CD4-positive, alpha-beta T cell treated with Interleukin-17A for 1 hour (primary cell): Measurements from ENCODE around the gene SRRD.
"Not testable (repeated sequence)": the region's sequence is repeated elsewhere in the genome, so short reads cannot be mapped to it uniquely, and the experiment has no call there.

Experiments used
- DNase-seq: peaks from one replicate; pipeline ENCODE4 v3.0.0-alpha.2; 2020

Gene SRRD, protein sequence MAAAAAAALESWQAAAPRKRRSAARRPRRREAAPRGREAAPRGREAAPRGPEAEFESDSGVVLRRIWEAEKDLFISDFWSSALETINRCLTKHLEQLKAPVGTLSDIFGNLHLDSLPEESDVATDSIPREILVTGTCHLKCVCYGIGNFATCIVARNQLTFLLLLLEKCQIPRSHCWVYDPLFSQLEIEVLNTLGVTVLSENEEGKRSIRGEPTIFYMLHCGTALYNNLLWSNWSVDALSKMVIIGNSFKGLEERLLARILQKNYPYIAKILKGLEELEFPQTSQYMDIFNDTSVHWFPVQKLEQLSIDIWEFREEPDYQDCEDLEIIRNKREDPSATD

DNA sequence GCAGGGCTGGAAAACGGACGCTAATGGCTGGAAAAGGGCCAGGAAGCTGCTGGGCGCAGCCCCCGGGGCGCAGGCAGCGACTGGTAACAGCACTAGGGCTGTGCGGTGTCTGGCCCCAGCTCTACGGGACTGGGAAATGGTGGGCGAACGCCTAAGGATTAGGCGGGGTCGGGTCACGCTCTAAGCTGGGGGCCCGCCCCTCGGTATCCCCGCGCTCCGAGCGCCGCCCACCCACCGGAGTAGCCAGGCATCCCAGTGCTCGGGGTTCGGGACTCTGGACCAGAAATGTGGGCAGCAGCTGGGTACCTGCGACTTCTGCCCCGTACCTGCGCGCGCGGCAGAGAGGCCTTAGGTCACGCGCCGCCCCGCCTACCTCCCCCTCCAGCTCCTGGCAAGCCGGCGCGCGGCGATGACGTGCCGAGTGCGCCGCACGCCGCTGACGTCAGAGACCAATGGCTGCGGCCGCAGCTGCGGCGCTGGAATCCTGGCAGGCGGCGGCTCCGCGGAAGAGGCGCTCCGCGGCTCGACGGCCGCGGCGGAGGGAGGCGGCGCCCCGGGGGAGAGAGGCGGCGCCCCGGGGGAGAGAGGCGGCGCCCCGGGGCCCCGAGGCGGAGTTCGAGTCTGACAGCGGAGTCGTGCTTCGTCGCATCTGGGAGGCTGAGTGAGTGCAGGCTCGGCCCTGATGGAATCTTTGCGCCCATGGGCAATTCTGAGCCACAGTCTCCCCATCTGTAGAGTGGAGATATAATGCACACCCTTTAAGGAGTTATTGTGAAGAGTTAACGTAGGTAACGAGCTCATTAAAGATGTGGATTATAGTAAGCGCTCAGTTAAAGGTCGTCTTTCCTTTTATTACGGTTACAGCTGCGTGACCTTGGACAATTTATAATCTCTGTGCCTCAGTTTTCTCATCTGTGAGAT lies at the start of gene SRRD, which contains the start of gene HPS4:
Gene SRRD (plus strand): TSS at position 439 of the 921 bp plus-strand sequence. CDS start 14 bp downstream, at position 453.
Gene HPS4 (minus strand): TSS at position 345 of the 921 bp plus-strand sequence. CDS start 2,021 bp downstream, outside the sequence.
- DNase-seq = peak; percentile 94

DNA sequence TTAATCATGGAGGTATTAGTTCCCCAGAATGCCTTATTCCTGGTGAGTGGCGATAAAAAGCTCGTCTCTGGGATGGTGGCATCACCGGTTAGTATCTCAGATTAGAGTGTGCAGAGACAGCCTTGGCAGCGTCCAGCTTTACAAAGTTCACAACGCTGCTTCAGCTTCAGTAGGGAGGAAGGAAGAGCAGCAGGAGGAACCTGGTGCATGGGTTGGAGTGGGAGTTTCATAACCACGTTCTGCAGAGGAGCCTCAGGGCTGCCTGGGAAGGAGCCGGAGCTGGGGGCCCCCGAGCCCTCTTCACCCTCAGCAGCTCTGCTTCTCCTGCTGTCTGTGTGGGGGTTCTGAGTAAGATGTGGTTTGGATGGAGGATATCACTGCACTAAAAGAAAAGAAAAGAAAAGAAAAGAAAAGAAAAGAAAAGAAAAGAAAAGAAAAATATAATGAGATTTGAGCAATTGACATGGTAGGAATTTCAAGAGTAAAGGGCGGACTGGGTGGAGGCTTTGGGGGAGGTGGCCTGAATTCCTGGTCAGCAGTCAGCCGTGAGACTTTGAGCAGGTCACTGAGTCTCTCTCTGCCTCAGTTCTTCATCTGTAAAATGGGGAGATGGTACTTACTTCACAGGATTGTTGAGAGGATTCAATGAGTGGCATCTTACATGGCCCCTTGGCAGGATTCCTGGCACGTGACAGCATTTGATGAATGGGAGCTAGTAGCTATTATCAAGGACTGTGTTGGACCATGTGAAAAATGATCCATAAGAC lies 48.2 kb upstream of the SRRD start:
- DNase-seq = no peak

DNA sequence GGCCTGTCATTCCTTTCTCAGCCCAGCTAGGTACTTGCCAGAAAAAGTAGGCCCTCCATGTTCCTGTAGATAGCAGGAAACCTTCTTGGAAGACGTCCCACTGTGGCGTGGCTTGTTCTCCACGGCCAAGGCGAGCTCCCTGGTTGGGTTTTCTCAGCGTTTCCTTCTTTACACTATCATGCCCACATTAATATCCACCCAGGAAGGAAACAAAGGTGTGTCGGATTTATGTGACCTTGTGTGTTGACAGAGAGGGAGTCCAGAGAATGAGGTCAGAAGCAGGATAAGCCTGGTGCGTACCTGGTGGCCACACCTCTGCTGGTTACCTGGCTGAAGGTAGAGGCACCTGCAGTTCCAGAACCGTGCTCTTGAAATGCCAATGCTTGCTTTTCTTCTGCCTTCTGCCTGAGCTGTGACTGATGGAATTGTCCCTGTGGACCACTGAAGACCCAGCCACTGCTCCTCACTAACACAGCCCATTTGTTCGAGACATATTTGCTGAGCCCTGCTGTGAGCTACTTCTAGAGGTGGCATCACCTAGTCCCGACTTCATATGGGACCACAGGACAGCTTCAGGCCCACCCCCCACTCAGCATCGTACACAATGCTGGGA lies 46.7 kb upstream of the SRRD start:
- DNase-seq = no peak

DNA sequence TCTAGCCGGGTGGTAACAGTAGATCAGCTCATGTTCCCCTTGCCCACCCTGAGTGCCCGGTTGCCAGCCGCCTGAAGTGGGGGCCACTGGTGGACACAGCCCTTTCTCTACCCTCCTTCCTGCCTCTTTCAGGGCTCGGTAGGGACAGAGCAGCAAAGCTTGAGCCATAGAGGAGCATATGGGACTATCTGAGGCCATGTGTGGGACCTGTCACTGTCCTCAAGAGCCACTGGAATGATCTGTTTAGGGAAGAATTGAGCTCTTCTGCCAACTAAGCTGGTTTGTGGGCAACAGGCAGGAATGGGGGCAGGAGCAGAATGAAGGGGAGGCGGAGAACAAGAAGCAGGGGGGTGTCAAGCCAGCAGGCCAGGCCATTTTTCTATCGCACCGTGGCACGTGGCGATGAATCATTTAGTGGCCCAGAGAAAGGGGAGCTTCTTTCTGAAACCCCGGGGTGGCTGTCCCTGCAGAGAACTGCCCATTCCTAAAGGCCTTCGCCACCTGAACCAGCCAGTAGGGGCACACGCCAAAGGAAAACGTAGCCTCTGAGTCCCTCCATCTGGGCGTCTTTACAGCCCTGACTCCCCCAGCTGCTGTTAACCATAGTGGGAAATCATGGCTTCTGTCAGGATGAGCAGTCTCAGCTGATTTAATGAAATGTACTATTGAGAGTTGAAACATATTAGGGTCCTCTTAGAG lies 45.8 kb upstream of the SRRD start:
- DNase-seq = no peak

DNA sequence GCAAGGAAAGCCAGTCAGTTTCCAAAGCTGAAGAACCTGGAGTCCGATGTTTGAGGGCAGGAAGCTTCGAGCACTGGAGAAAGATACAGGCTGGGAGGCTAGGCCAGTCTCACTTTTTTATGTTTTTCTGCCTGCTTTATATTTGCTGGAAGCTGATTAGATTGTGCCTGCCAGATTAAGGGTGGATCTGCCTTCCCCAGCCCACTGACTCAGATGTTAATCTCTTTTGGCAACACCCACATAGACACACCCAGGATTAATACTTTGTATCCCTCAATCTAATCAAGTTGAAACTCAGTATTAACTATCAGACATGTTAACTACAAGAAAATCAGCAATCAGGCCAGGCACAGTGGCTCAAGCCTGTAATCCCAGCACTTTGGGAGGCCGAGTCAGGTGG lies 44.9 kb upstream of the SRRD start:
- not testable (repeated sequence) for DNase-seq

DNA sequence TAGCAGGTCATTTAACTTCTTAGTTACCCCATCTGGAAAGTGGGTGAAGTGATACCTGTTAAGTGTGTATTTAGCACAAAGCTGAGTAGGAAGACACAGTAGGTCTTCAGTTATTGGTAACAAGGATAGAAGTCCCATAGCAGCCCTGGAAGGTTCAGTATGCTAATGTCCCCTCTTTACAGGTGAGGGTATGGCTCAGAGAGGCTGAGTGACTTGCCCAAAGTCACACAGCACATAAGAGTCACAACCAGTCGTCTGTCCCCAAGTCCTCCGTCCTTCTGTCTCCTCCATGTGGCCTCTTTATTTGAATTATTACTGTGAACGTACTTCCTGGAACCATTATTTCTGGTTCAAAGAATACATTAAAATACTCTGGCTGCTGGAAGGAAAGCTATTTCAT lies 44.1 kb upstream of the SRRD start:
- DNase-seq = no peak

DNA sequence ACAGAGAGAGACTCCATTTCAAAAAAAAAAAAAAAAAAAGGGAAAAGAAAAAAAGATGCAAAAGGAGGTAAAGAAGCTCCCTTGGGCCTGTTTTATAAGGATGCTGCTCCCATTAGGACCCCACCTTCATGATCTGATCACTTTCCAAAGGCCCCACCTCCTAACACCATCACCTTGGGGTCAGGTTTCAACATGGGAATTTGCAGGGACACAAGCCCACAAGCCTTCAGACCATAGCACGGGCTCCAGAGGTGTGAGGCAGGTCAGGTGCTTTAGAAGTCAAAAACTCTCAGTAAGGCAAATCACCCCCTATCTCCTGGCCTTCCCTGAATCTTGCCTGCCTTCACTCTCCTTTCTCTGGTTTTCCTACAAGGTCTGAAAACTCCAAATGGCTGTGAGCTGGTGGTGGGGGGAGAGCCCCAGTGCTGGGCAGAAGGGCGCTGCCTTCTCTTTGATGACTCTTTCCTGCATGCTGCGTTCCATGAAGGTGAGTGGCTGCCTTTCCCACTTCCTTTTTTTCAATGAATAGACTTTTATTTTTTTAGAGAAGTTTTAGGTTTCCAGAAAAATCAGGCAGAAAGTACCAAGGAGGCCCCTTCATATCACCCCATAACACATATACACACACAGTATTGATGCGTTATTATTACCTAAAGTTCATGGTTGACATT lies 41.5 kb upstream of the SRRD start:
- no peak for DNase-seq

DNA sequence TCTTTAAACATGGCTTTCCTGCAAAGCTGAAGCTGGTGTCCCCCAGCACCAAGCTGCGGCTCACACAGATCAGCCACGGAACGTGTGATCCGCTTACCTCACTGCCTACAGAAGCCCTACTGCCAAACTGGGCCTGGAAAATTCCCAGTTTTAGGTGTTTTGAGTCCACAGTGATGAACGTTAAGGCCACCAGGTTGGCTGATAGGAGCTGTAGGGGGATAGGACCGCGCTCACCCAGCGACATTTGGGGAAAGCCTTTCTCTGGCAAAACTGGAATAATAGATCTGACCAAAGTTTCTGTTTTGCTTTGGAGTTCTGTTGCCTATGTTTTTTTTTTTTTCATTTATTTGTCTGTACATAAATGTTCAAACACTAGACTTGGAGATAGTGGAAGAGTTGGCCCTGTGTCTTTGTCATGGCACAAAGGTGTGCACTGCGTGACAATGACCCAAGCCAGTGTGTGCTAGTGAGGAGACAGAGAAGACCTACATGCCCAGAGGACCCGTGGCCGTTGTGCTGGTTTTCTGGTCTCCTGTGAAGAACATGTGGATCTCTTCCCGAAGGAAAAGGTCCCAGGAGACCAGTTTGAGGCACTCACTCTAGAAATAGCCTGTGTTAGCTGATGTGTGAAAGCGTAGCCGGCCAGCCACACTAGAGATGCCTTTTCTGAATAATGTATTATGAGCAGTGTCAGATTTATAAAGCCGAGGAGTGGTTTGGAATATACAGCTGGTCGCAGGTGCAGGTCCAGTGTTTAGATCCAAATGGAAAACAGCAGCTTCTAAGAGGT lies 39.6 kb upstream of the SRRD start:
- DNase-seq = no peak

DNA sequence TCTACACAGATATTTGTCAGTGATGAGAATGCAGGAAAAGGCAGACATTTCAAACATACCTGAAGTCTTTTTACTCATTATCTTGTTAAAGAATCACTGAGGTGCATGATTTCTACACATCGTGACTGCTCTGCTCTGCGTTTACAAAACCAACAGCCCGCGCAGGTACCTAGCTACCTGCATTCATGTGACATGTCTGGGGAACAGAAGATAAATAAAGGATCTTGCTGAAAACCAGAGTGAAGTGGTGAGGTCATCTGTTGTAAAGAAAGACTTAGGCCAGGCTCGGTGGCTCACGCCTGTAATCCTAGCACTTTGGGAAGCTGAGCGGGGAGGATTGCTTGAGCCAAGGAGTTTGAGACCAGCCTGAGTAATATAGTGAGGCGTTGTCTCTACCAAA lies 38.9 kb upstream of the SRRD start:
- no peak for DNase-seq

DNA sequence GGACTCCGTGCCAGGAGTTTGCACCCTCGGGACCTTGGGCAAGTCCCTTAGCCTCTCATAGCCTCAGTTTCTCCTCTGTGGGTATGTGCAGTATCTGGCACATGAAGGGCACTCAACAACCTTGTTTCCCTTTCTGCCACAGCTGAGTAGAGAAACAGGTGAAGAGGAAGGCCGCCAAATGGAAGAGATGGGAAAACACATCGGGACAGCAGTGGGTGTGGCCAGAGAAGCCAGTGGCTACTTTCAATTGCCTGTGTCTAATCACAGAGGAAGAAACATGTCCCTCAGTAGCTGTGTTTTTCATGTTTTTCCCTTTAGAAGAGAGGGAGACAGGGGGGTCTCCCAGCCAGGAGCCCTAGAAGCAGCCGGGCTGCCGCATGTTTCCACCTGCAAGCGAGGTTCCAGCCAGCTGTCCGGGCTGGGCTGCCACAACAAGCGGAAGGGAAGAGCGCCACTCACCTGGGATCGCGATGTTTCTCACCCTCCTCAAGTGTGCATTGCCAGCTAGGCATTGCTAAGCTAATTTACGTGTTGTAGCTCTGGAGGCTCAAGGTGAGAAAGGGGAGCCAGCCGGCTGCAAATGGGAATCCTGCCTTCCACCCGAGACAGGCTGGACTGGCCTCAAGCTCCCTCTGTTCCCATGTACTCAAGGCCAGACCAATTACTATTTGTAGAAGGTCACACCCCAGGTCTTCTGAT lies 38.0 kb upstream of the SRRD start:
- no peak for DNase-seq

DNA sequence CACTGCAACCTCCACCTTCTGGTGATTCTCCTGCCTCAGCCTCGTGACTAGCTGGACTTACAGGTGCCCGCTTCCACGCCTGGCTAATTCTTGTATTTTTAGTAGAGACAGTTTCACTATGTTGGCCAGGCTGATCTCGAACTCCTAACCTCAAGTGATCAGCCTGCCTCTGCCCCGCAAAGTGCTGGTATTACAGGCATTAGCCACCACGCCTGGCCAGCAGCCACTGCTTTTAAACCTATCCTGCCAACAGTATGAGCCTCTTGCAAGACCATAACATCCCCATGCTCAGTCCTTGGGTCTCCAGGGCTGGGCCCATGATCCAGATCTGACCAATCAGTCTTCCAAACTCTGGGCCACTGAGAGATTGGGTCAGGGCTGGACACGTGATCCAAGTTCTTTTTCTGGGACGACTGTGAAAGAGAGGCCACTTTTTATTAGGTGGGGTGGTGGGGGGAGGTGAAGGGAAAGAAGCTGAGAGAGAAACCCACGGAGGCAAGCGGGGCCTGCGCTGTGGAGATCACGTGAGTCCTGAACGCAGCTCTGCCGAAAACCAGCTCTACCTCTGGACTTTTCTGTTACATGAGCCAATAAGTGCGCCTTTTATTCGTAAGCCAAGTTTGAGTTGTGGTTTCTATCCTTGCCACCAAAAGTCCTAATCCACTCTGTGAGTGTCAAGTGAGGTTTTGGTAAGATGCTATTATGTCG lies 36.7 kb upstream of the SRRD start:
- DNase-seq = no peak

DNA sequence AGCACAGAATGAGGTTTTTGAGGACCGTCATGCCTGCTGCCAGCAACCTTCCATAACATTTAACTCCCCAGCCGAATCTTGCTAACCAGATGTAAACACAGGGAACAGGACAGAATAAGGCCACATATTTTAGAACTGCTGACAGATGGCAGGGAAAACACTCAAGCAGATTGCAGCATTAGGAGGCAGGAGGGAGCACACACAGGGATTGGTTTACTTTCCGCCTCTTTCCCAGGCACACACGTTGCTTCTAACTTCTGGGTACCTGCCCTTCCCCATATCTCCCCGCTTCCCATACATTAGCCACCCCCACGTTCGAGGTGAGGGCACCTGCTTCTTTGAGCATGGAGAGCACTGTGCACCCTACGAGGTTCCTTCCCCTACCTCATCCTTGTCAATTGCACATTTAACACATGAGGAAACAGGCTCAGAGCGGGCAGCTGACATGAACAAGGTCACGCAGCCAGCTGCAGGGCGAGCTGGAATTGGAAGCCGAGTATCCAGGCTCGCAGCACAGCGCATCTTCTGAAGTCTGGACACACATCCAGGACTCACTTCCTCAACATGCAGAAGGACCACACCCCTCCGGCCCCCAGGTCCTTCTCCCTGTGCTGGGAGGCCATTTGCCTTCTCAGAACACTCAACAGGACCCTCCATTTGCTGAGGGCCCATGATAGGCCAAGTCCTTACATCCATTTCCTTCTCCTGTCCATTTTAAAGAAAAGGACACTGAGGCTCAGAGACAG lies 35.9 kb upstream of the SRRD start:
- DNase-seq = no peak

DNA sequence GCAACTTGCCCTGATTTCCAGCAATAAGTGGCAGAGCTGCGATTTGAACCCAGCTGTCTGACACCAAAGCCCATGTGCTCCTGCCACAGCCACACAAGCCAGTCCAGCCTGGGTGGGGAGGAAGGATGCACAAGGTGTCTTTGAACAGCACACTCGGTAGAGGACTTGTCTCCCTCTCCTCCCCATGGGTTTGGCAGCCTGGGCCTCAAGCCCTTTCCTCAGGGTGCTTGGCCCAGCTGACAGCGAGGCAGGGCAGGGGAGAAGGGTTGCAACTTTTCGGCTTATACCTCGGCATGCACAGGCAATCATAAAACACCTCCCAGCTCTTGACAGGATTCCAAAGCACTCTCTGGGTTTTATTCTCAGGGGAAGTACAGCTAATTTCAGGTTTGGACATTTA lies 35.3 kb upstream of the SRRD start:
- DNase-seq = no peak

DNA sequence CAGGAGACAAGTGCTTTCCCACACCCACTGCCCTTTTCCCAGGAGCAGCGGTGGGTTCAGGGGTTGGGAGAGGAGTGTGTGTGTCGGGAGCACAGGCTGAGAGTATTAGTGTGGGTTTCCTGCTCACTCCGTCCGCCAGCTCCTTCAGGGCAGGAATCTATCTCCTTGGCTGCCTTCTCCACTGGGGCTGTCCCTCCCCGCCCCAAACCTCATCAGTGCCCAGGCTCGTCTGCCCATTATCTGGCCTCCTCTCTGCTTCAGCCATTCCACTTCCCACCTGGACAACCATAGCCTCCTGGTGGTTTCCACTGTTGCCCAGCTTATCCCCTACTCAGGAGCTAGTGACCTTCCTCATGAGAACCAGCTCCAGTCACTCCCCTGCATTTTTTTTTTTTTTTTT lies 34.7 kb upstream of the SRRD start:
- no peak for DNase-seq

DNA sequence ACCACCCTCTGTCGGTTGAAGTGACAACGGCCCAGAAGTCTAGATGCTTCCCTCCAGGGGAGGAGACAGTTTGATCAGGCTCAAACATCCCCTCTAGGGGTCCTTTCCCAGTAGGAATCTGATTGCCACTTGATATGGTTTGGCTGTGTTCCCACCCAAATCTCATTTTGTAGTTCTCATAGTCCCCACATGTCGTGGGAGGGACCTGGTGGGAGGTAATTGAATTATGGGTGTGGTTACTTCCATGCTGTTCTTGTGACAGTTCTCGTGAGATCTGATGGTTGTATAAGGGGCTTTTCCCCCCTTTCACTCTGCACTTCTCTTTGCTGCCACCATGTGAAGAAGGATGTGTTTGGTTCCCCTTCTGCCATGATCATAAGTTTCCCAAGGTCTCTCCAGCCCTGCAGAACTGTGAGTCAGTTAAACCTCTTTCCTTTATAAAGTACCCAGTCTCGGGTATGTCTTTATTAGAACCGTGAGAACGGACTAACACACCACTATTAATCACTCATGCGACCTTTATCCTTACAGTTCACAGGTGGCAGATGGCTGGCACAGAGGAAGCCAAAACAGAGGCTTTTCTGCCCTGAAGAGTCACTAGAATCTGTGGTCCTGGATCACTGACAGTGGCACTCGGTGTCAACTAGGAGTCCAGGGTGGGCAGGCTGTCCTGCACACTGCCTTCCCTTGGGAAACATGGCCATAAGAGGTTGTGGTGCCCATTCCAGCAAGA lies 33.1 kb upstream of the SRRD start:
- DNase-seq = no peak

DNA sequence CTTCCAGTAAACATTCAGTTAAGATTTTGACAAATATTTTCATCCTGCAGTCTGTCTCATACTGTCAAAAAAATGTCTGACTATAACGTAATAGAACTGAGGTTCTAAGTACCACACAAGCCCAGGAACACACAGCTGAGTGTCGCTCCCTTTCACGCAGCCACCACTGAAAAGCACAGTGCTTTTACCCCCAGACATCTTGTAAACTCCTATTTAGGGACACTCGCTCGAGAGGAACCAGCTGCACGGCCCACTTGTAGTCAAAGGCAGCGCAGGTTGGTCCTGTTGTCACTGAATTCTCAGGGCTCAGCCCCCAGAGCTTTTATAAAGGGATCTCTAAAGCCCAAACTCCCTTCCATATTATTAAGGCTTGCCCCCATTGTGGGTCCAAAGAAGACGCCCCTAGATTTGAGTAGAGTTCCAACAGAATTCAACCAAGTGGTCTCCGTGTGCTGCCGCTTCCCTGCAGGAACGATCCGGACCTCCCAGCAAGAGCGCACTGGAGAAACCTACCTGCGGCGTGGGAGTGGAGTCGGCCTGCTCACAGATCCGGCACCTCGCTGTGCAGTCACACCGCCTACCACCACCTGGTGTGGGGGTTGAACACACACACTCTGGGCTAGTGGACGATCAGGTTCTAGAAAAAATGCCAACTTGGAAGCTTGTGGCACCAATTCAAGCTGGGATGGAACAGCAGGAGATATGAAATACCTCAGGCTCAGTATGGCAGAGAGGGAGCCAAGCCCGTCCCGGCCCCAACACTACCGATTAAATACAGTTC lies 31.3 kb upstream of the SRRD start:
- DNase-seq = no peak

DNA sequence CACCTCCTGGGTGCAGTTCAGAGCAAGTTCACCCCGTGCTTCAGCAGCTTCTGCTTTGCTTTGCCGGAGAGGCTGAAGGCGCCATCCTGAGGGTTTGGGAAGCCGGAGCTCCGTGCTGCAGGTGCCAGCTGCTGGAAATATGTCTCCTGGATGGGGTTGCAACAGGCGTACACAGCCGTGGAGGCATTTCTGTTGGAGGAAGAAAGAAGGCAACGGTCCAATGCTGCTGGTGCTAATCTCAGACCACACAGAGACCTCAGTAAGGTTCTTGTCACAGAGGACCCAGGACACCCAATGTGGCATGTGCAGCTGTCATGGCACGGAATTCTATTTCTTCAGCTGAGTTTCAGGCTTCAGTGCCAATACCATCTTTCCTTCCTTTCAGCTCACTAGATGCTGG lies 30.5 kb upstream of the SRRD start:
- DNase-seq = no peak
